Measurements from ENCODE around the gene KARS1. TPM values are rescaled to one million over a fixed set of nuclear protein-coding genes. Genes with fewer than 3 reads are reported as not detected.

The KARS1 gene
- total RNA-seq, 4 donors from 2014 or later = 88.6 to 110 (median 100) TPM

GRCh38 chr16:75676909-75677308 lies 29.4 kb upstream of the KARS1 start, which contains the start of gene CPHXL2:
Gene CPHXL2 (minus strand): TSS chr16:75677009. CDS start chr16:75676999, 10 bp downstream.
- whole genome bisulfite sequencing, 2 donors = 96 to 98% methylated on average over 4 of the region's 4 CpGs
- intact Hi-C loops (cut with DNase I; ENCODE audit: low total_unique reads) = no loop called here
- H3K4me3 ChIP-seq (ENCODE audit: low read depth, poor library complexity, severe bottlenecking) = no peak within 1 kb of the TSS
- TF ChIP-seq CTCF (IDR thresholded peaks at IDR 0.05) = no peak
- no peak for TF ChIP-seq POLR2A (IDR thresholded peaks at IDR 0.05)
- DNase-seq (ENCODE audit: low spot score in 2 of 2) = no peak

GRCh38 chr16:75667503-75667902 lies 20.0 kb upstream of the KARS1 start:
- intact Hi-C loops (cut with DNase I; ENCODE audit: low total_unique reads) = no loop called here
- TF ChIP-seq POLR2A (IDR thresholded peaks at IDR 0.05) (no peak), CTCF (IDR thresholded peaks at IDR 0.05) (no peak)
- H3K4me3 ChIP-seq (ENCODE audit: low read depth, poor library complexity, severe bottlenecking) = no peak overlapping the region
- DNase-seq (ENCODE audit: low spot score in 2 of 2) = no peak

GRCh38 chr16:75660726-75661302 lies 13.3 kb upstream of the KARS1 start:
- intact Hi-C loops (cut with DNase I; ENCODE audit: low total_unique reads) = no loop called here
- TF ChIP-seq CTCF (IDR thresholded peaks at IDR 0.05) = no peak
- TF ChIP-seq POLR2A (IDR thresholded peaks at IDR 0.05) = no peak
- no peak overlapping the region for H3K4me3 ChIP-seq (ENCODE audit: low read depth, poor library complexity, severe bottlenecking)
- DNase-seq (ENCODE audit: low spot score in 2 of 2) = no peak
- WGBS, 2 donors = 56 to 75% methylated on average over 4 of the region's 4 CpGs

- no peak for DNase-seq (ENCODE audit: low spot score in 2 of 2)
- intact Hi-C loops (cut with DNase I; ENCODE audit: low total_unique reads) = no loop called here
- no peak for TF ChIP-seq CTCF (IDR thresholded peaks at IDR 0.05)
- no peak for TF ChIP-seq POLR2A (IDR thresholded peaks at IDR 0.05)
- 90% methylated on average over 6 of the region's 6 CpGs for WGBS, 2 donors
- no peak overlapping the region for H3K4me3 ChIP-seq (ENCODE audit: low read depth, poor library complexity, severe bottlenecking)
Observed at GRCh38 chr16:75660321-75660720, 12.9 kb upstream of the KARS1 start.

GRCh38 chr16:75658175-75658574 lies 10.7 kb upstream of the KARS1 start:
- H3K4me3 ChIP-seq (ENCODE audit: low read depth, poor library complexity, severe bottlenecking) = no peak overlapping the region
- no peak for DNase-seq (ENCODE audit: low spot score in 2 of 2)
- intact Hi-C loops (cut with DNase I; ENCODE audit: low total_unique reads) = no loop called here
- WGBS, 2 donors = 95 to 100% methylated on average over 2 of the region's 2 CpGs
- TF ChIP-seq POLR2A (IDR thresholded peaks at IDR 0.05) (no peak), CTCF (IDR thresholded peaks at IDR 0.05) (no peak)

GRCh38 chr16:75653922-75654321 lies 6.5 kb upstream of the KARS1 start:
- intact Hi-C loops (cut with DNase I; ENCODE audit: low total_unique reads) = no loop called here
- DNase-seq (ENCODE audit: low spot score in 2 of 2) = no peak
- whole genome bisulfite sequencing, 2 donors = 46 to 64% methylated on average over 1 of the region's 1 CpG
- TF ChIP-seq POLR2A (IDR thresholded peaks at IDR 0.05) (no peak), CTCF (IDR thresholded peaks at IDR 0.05) (no peak)
- no peak overlapping the region for H3K4me3 ChIP-seq (ENCODE audit: low read depth, poor library complexity, severe bottlenecking)
